ENCODE results near the gene SPINK5.

SPINK5 gene

GRCh38 chr5:148147415-148147814 lies 83.6 kb downstream of the SPINK5 start:
- Histone ChIP-seq H2AFZ (no peak overlapping the region), H3K4me2 (ENCODE audit: low read length) (no peak overlapping the region), H3K27me3 (ENCODE audit: control insufficient read depth, insufficient read depth, low read length) (no peaks in the 10 kb centered on the region), H3K79me2 (no peaks in the 10 kb centered on the region), H3K9me3 (ENCODE audit: control insufficient read depth, low read length) (no peaks in the 10 kb centered on the region), H3K27ac (no peak overlapping the region), H3K4me3 (ENCODE audit: low read depth, low read length) (no peak overlapping the region), H3K9ac (no peak overlapping the region), H3K36me3 (ENCODE audit: control insufficient read depth, insufficient read depth, low read length) (no peaks in the 10 kb centered on the region), H3K4me1 (no peaks in the 10 kb centered on the region)
- TF ChIP-seq CTCF (IDR thresholded peaks at IDR 0.05) = no peak

GRCh38 chr5:148151872-148152271 lies 88.1 kb downstream of the SPINK5 start:
- no peak overlapping the region for H3K4me3 ChIP-seq (ENCODE audit: low read depth, low read length)
- no peaks in the 10 kb centered on the region for H3K9me3 ChIP-seq (ENCODE audit: control insufficient read depth, low read length)
- no peaks in the 10 kb centered on the region for H3K79me2 ChIP-seq
- no peak overlapping the region for H3K9ac ChIP-seq
- H3K36me3 ChIP-seq (ENCODE audit: control insufficient read depth, insufficient read depth, low read length) = no peaks in the 10 kb centered on the region
- no peak overlapping the region for H2AFZ ChIP-seq
- no peaks in the 10 kb centered on the region for H3K27me3 ChIP-seq (ENCODE audit: control insufficient read depth, insufficient read depth, low read length)
- no peaks in the 10 kb centered on the region for H3K4me1 ChIP-seq
- H3K4me2 ChIP-seq (ENCODE audit: low read length) = no peak overlapping the region
- no peak overlapping the region for H3K27ac ChIP-seq
- no peak for TF ChIP-seq CTCF (IDR thresholded peaks at IDR 0.05)

- H3K4me2 ChIP-seq (ENCODE audit: low read length) = no peak overlapping the region
- no peaks in the 10 kb centered on the region for H3K9me3 ChIP-seq (ENCODE audit: control insufficient read depth, low read length)
- no peaks in the 10 kb centered on the region for H3K36me3 ChIP-seq (ENCODE audit: control insufficient read depth, insufficient read depth, low read length)
- no peaks in the 10 kb centered on the region for H3K4me1 ChIP-seq
- no peak for TF ChIP-seq CTCF (IDR thresholded peaks at IDR 0.05)
- no peaks in the 10 kb centered on the region for H3K27me3 ChIP-seq (ENCODE audit: control insufficient read depth, insufficient read depth, low read length)
- no peak overlapping the region for H3K27ac ChIP-seq
- no peak overlapping the region for H2AFZ ChIP-seq
- no peaks in the 10 kb centered on the region for H3K79me2 ChIP-seq
- H3K9ac ChIP-seq = no peak overlapping the region
- no peak overlapping the region for H3K4me3 ChIP-seq (ENCODE audit: low read depth, low read length)
Measured at GRCh38 chr5:148152781-148153180, 89.0 kb downstream of the SPINK5 start.

GRCh38 chr5:148156609-148157008 lies 92.8 kb downstream of the SPINK5 start:
- H3K27ac ChIP-seq = no peak overlapping the region
- H3K9me3 ChIP-seq (ENCODE audit: control insufficient read depth, low read length) = no peaks in the 10 kb centered on the region
- TF ChIP-seq CTCF (IDR thresholded peaks at IDR 0.05) = no peak
- H3K4me1 ChIP-seq = no peaks in the 10 kb centered on the region
- no peak overlapping the region for H3K4me2 ChIP-seq (ENCODE audit: low read length)
- no peaks in the 10 kb centered on the region for H3K36me3 ChIP-seq (ENCODE audit: control insufficient read depth, insufficient read depth, low read length)
- H3K4me3 ChIP-seq (ENCODE audit: low read depth, low read length) = no peak overlapping the region
- no peaks in the 10 kb centered on the region for H3K27me3 ChIP-seq (ENCODE audit: control insufficient read depth, insufficient read depth, low read length)
- H3K79me2 ChIP-seq = no peaks in the 10 kb centered on the region
- no peak overlapping the region for H2AFZ ChIP-seq
- no peak overlapping the region for H3K9ac ChIP-seq

- H3K79me2 ChIP-seq = no peaks in the 10 kb centered on the region
- no peak for TF ChIP-seq CTCF (IDR thresholded peaks at IDR 0.05)
- no peak overlapping the region for H3K4me2 ChIP-seq (ENCODE audit: low read length)
- H3K27me3 ChIP-seq (ENCODE audit: control insufficient read depth, insufficient read depth, low read length) = no peaks in the 10 kb centered on the region
- no peaks in the 10 kb centered on the region for H3K9me3 ChIP-seq (ENCODE audit: control insufficient read depth, low read length)
- H3K27ac ChIP-seq = no peak overlapping the region
- H3K9ac ChIP-seq = no peak overlapping the region
- H3K36me3 ChIP-seq (ENCODE audit: control insufficient read depth, insufficient read depth, low read length) = no peaks in the 10 kb centered on the region
- no peaks in the 10 kb centered on the region for H3K4me1 ChIP-seq
- no peak overlapping the region for H3K4me3 ChIP-seq (ENCODE audit: low read depth, low read length)
- no peak overlapping the region for H2AFZ ChIP-seq
Measured at GRCh38 chr5:148162038-148162437, 98.3 kb downstream of the SPINK5 start.

All from parathyroid adenoma (tissue), 2 donors.